ENCODE data around the gene CT47C1.
A peak's percentile ranks its signal among the peaks of the same experiment; 100 is the strongest.

The CT47C1 gene

GRCh38 chrX:119093991-119094735 is 21.4 kb downstream of the CT47C1 start:
- no peak for TF ChIP-seq CTCF (IDR thresholded peaks at IDR 0.05; ENCODE audit: insufficient read depth, low read depth, low read length, missing control alignments)

GRCh38 chrX:119094819-119095218 is 22.0 kb downstream of the CT47C1 start:
- no peak overlapping the region for H3K4me3 ChIP-seq (ENCODE audit: low read length)
- no peak for TF ChIP-seq CTCF (IDR thresholded peaks at IDR 0.05; ENCODE audit: insufficient read depth, low read depth, low read length, missing control alignments)
- no peak for DNase-seq (ENCODE audit: low read depth)

More at GRCh38 chrX:119093991-119094735, 21.4 kb downstream of the CT47C1 start:
- peak; percentile 19 for DNase-seq (ENCODE audit: low read depth)
- no peak overlapping the region for H3K4me3 ChIP-seq (ENCODE audit: low read length)

GRCh38 chrX:119095936-119096335 is 23.1 kb downstream of the CT47C1 start:
- DNase-seq (ENCODE audit: low read depth): no peak
- no peak overlapping the region for H3K4me3 ChIP-seq (ENCODE audit: low read length)
- TF ChIP-seq CTCF (IDR thresholded peaks at IDR 0.05; ENCODE audit: insufficient read depth, low read depth, low read length, missing control alignments): no peak

- H3K4me3 ChIP-seq (ENCODE audit: low read length): no peak overlapping the region
- DNase-seq (ENCODE audit: low read depth): no peak
- TF ChIP-seq CTCF (IDR thresholded peaks at IDR 0.05; ENCODE audit: insufficient read depth, low read depth, low read length, missing control alignments): no peak
Observed at GRCh38 chrX:119101168-119101567, 28.4 kb downstream of the CT47C1 start.

GRCh38 chrX:119105826-119106225 is 33.0 kb downstream of the CT47C1 start:
- DNase-seq (ENCODE audit: low read depth): no peak
- TF ChIP-seq CTCF (IDR thresholded peaks at IDR 0.05; ENCODE audit: insufficient read depth, low read depth, low read length, missing control alignments): no peak
- H3K4me3 ChIP-seq (ENCODE audit: low read length): no peak overlapping the region

- DNase-seq (ENCODE audit: low read depth): no peak
- no peak for TF ChIP-seq CTCF (IDR thresholded peaks at IDR 0.05; ENCODE audit: insufficient read depth, low read depth, low read length, missing control alignments)
- no peak overlapping the region for H3K4me3 ChIP-seq (ENCODE audit: low read length)
Observed at GRCh38 chrX:119107206-119107605, 34.4 kb downstream of the CT47C1 start.

All from epithelial cell of esophagus (primary cell).